A673 (cell line): Measurements from ENCODE around the gene CSPG5. TPM values are rescaled to one million over a fixed set of nuclear protein-coding genes. Genes with fewer than 3 reads are reported as not detected.

Experiments
- BruUV-seq: library from RNA; stranded (reverse); fragments of 400-500 nt; replicated peaks from 2 replicates; lab custom pipeline; 2021; lab: Mats Ljungman, UMichigan
- CTCF ChIA-PET: fragments of 300-600 bp; sonication (Branson Sonifier 250); formaldehyde crosslinking; loops from one replicate; lab custom pipeline; 2022; ENCODE audit warnings: antibody characterized with exemption; lab: Charles Lee
- POLR2A ChIA-PET: fragments of 300-600 bp; sonication (Branson Sonifier 250); formaldehyde crosslinking; loops from one replicate; lab custom pipeline; 2022; ENCODE audit warnings: antibody characterized with exemption; ENCODE audit not compliant: low non-redundant PET; lab: Charles Lee
- DNase-seq: peaks from one replicate; pipeline ENCODE4 v3.0.0-alpha.2; 2015; ENCODE audit warnings: low spot score
- H3K27ac ChIP-seq: fragments of 200-600 bp; sonication (generic); 2 replicates; pipeline ENCODE4 v1.5.1; 2016; ENCODE audit warnings: mixed run types, low read depth, mild to moderate bottlenecking, mixed read lengths, antibody characterized with exemption, low read length; ENCODE audit not compliant: poor library complexity, severe bottlenecking
- H3K27me3 ChIP-seq: fragments of 200-600 bp; sonication (generic); replicated peaks from 2 replicates; pipeline ENCODE4 v1.6.1; 2017; ENCODE audit warnings: mixed run types, low read depth, mild to moderate bottlenecking, mixed read lengths, antibody characterized with exemption, low read length; ENCODE audit not compliant: insufficient read depth, poor library complexity
- H3K36me3 ChIP-seq: fragments of 200-600 bp; sonication (generic); 2 replicates; pipeline ENCODE4 v1.6.1; 2016; ENCODE audit warnings: mixed run types, mild to moderate bottlenecking, mixed read lengths, antibody characterized with exemption, low read length; ENCODE audit not compliant: insufficient read depth, poor library complexity, severe bottlenecking
- H3K4me1 ChIP-seq: fragments of 200-600 bp; sonication (generic); 2 replicates; pipeline ENCODE4 v1.6.1; 2017; ENCODE audit warnings: mixed run types, mild to moderate bottlenecking, mixed read lengths, antibody characterized with exemption, low read length; ENCODE audit not compliant: insufficient read depth, poor library complexity, severe bottlenecking
- H3K4me3 ChIP-seq: fragments of 200-600 bp; sonication (generic); 2 replicates; pipeline ENCODE4 v1.5.1; 2016; ENCODE audit warnings: low read depth, mixed run types, mild to moderate bottlenecking, mixed read lengths, low read length; ENCODE audit not compliant: poor library complexity, severe bottlenecking
- H3K9me3 ChIP-seq: fragments of 200-600 bp; sonication (generic); 2 replicates; pipeline ENCODE4 v1.6.1; 2016; ENCODE audit warnings: mixed run types, low read depth, mild to moderate bottlenecking, mixed read lengths, antibody characterized with exemption, low read length; ENCODE audit not compliant: poor library complexity, severe bottlenecking
- CTCF ChIP-seq: fragments of 300-800, 200-600 bp; sonication (generic); conservative IDR thresholded peaks from 2 replicates; pipeline ENCODE4 v1.5.1; 2017; ENCODE audit warnings: low read depth, mild to moderate bottlenecking, antibody characterized with exemption, low read length, moderate library complexity, mixed read lengths
- EZH2 ChIP-seq: fragments of 200-600 bp; sonication (generic); IDR thresholded peaks from 2 replicates; pipeline ENCODE4 v1.6.1; 2017; ENCODE audit warnings: borderline replicate concordance, low read depth, mild to moderate bottlenecking, mixed read lengths, antibody characterized with exemption, low read length; ENCODE audit not compliant: poor library complexity, severe bottlenecking
- intact Hi-C: fragments of 100-400 bp; cut with micrococcal nuclease; formaldehyde crosslinking; loops from one replicate; pipeline ENCODE4 v1.10.0; 2022; ENCODE audit not compliant: unreplicated experiment
- total RNA-seq: library from RNA; stranded (reverse); gene quantifications from 2 replicates; pipeline ENCODE4 v1.2.3, GENCODE V29; 2021

CSPG5 gene
- total RNA-seq, 1 experiment from 2014 or later: 21.7 TPM

- TF ChIP-seq EZH2 (no peak), CTCF (peak; percentile 68)
- Histone ChIP-seq H3K36me3 (no peaks in the 10 kb centered on the region), H3K27me3 (no peaks in the 10 kb centered on the region), H3K9me3 (no peaks in the 10 kb centered on the region), H3K4me1 (no peaks in the 10 kb centered on the region), H3K27ac (peak overlapping the region; percentile 50), H3K4me3 (no peak overlapping the region)
- ChIA-PET POLR2A (interaction anchor here (0.5 kb wide), 1 partner anchor 268 kb away, joined by 4 read pairs; no protein-coding TSS in a partner anchor), CTCF (interaction anchor here (0.6 to 1.2 kb wide), 4 partner anchors 13 to 629 kb away, joined by 3 to 18 read pairs (median 4); no protein-coding TSS in a partner anchor)
- BruUV-seq: no TSS peak
- intact Hi-C loops: loop anchor here (1.0 to 5.0 kb wide), 2 partner anchors 140 to 267 kb away; no protein-coding TSS in a partner anchor
- DNase-seq: peak; percentile 86
These were observed 56.3 kb downstream of the CSPG5 start for GRCh38 chr3:47522082-47522987.

- Histone ChIP-seq H3K4me3 (no peak overlapping the region), H3K4me1 (peaks cover 6% of the 10 kb centered on the region), H3K27ac (peak overlapping the region; percentile 47), H3K36me3 (no peaks in the 10 kb centered on the region), H3K27me3 (no peaks in the 10 kb centered on the region), H3K9me3 (no peaks in the 10 kb centered on the region)
- no peak for DNase-seq
- ChIA-PET POLR2A (no interaction called here), CTCF (no interaction called here)
- intact Hi-C loops: loop anchor here (5.0 kb wide), 1 partner anchor 142 kb away; no protein-coding TSS in a partner anchor
- TF ChIP-seq EZH2: no peak
- TF ChIP-seq CTCF: no peak
- no TSS peak for BruUV-seq
These were observed 57.9 kb downstream of the CSPG5 start for GRCh38 chr3:47520756-47521155.

GRCh38 chr3:47517937-47518336, 60.7 kb downstream of the CSPG5 start:
- peaks cover 16% of the 10 kb centered on the region for H3K4me1 ChIP-seq
- TF ChIP-seq EZH2 (no peak), CTCF (no peak)
- no peak for DNase-seq
- intact Hi-C loops: no loop called here
- POLR2A ChIA-PET: no interaction called here
- no peaks in the 10 kb centered on the region for H3K27me3 ChIP-seq
- BruUV-seq: no TSS peak
- no peak overlapping the region for H3K4me3 ChIP-seq
- no peaks in the 10 kb centered on the region for H3K36me3 ChIP-seq
- CTCF ChIA-PET: no interaction called here
- H3K27ac ChIP-seq: no peak overlapping the region
- H3K9me3 ChIP-seq: no peaks in the 10 kb centered on the region
